Effector CD8-positive, alpha-beta T cell (primary cell): ENCODE data around the gene SEPHS1.
"Not testable (repeated sequence)": the region's sequence is repeated elsewhere in the genome, so short reads cannot be mapped to it uniquely, and the experiment has no call there.

Experiments
- DNase-seq: peaks from one replicate; lab custom pipeline; 2025; lab: John Stamatoyannopoulos, UW

SEPHS1 gene

DNA sequence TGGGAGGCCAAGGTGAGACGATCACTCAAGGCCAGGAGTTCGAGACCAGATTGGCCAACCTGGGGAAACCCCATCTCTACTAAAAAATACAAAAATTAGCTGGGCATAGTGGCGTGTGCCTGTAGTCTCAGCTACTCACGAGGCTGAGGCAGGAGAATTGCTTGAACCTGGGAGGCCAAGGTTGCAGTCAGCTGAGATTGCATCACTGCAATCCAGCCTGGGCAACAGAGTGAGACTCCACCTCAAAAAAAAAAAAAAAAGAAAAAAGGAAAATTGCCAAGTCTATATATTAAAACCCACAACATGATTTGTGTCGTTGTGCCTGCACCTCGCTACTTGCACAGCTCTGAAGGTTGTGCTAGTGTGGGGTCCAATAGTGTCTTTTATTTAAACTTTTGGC lies 65.7 kb downstream of the SEPHS1 start:
- not testable (repeated sequence) for DNase-seq

DNA sequence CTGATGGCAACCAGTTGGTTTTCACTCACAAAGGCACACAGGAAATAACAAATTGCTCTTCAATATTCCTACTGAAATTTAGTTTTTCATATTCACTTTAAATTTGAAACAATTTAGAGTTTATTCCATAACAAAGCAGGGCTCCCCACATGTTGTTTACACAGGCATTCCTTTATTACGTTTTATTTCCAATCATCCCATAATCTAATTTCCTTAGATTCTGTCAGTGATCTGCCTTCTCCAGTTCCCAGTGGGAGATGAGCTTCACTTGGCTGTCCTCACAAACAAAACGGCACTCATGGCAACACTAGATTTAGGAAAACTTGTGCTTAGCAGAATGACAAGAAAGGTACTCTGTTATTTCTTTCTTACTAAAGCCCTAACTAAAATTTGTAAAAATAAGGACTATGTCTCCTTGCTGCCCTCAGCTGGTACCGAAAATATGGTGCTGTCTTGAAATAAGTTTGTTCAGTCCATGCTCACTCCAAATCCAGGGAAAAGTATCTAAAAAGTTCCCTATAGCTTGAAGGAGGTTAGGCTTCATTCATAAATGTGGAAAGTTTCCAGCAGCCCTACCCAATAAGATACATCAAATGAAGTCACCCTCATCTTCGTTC lies 71.2 kb downstream of the SEPHS1 start:
- no peak for DNase-seq

DNA sequence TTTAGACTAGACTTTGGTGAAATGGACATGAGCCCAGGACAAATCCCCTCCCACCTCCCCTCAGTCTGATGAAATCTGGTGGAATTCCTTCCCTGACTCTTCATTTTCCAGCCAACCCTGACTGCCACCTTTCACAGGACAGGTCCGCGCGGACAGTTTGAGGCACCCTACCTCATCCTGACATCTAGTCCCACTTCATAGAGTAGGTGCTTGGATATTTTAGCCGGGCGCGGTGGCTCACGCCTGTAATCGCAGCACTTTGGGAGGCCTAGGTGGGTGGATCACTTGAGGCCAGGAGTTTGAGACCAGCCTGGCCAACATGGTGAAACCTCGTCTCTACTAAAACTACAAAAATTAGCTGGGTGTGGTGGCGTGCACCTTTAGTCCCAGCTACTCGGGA lies 71.9 kb downstream of the SEPHS1 start:
- not testable (repeated sequence) for DNase-seq

DNA sequence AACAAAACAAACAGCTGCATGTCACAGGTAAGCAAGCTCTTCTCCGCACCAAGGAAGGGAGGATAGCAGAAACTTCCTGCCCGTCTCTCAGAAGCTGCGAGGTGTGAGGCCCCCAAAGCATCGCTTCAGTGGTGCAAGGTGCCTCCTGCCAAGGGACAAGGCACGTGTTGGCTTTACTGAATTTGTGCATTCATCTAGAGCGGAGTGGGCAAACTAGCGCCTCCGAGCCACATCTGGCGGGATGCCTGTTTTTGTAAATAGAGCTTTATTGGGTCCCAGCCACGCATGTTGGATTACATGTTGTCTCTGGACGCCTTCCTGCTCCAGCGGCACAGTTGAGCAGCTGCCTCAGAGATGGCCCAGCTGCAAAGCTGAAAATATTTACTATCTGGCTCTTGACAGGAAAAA lies 75.9 kb downstream of the SEPHS1 start:
- DNase-seq, result no peak

DNA sequence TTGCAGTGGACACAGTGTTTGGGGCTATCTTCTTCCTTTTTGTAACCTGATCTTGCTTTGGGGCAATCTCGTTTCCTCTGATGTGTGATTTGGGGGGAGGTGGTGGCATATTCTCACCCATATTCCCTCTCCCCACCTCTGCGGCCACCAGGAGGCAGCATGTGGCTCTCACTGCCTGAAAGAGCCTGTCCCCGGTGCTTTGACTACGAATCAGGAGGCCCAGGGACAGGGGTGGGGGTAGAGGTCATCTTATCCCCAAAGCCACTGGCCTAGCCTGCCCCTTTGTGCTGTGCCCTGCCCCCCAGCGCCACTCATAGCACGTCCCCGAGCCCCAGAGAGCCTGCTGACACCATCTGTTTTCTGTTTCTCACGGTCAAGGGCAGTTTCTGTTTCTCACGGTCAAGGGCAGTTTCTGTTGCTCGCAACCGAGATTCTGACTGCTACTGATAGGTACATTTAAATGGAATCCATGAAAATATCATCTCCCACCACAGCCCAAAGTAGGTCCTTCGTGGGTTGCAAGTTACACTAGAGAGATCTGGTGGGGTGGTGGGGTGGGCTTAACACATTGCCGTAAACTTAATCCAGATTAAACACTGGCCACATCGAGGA lies 76.4 kb downstream of the SEPHS1 start:
- DNase-seq, result peak; percentile 39

DNA sequence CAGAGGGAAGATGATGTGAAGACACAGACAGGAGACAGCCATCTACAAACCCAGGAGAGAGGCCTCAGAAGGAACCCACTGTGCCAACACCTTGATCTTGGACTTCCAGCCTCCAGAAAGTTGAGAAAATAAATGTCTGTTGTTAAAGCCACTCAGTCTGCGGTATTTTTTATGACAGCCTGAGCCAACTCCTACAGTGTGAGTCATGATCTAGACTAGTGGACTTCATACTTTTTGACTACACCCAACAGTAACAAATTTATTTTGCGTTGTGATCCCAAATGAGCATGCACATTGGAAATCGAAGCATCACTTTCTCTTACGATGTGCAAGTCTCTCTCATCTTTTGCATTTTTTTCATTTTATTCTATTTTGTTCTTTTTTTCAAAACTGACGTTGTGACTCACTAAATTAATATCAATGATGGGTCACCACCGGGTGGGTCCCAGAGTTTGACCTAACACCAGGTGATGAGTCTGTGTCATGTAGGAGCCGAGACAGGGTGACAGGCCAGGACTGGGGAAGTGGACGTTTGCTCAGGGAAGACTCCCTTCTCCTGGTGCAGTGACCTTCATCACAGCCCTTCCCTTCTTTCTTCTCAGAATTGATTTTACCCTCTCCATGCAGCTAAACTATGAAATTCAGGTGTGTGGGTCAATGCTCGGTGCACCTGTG lies 77.1 kb downstream of the SEPHS1 start:
- no peak for DNase-seq

DNA sequence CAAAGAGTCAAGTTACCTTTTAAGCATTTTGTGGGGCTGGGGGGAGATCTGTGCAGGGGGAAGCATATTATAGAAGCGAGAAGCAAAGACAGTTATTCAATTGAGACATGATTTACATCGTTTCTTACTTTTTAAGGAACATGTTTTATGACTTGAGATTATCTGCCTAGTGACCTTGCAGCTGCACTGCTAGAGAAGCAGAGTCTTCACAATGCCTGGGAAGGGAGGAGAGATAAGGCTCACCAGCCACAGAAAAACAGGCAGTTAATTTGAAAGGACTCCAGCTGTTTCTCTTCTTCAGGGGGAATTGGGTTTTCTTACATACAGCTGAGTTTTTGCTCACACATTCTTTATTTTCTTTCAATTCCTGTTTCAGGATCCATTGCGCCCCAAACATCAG lies 79.3 kb downstream of the SEPHS1 start:
- DNase-seq, result no peak

DNA sequence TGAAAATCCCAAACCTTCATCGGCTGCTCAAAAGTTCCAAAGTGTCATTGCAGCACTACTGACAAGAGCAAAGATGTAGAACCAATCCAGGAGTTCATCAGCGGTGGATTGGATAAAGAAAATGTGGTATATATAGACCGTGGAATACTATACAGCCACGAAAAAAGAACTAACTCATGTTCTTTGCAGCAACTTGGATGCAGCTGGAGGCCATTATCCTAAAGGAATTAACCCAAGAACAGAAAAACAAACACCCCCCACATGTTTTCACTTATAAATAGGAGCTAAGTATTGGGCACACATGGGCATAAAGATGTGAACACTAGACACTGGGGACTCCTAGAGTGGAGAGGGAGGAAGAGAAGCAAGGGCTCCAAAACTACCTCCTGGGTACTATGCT lies 79.8 kb downstream of the SEPHS1 start:
- DNase-seq, result no peak
